Stomach (tissue), 9 donors: ENCODE results near the gene GANAB. TPM values are rescaled to one million over a fixed set of nuclear protein-coding genes. Genes with fewer than 3 reads are reported as not detected.
A peak's percentile ranks its signal among the peaks of the same experiment; 100 is the strongest.

Experiments used
- DNase-seq, 2 donors: peaks; one replicate each; pipeline versions ENCODE4 v3.0.0 to v3.0.0-alpha.2; 2013 to 2019
- H3K27ac ChIP-seq, 5 donors: fragments of 200-600 bp in 4 of 5; sonication (generic) in 4 of 5; one replicate each; pipeline ENCODE4 v1.5.1; 2013 to 2019; ENCODE audit warnings: mild to moderate bottlenecking in 1 of 5, moderate library complexity in 1 of 5
- H3K27me3 ChIP-seq, 3 donors: fragments of 200-600 bp; sonication (generic); one replicate each; pipeline ENCODE4 v1.5.1; 2017 to 2019; ENCODE audit warnings: mixed run types in 1 of 3
- H3K36me3 ChIP-seq, 4 donors: fragments of 200-600 bp; sonication (generic); 1 replicate in 3 of 4; 2 replicates in 1 of 4; pipeline ENCODE4 v1.5.1; 2016 to 2019
- H3K4me1 ChIP-seq, 4 donors: fragments of 200-600 bp; sonication (generic); one replicate each; pipeline ENCODE4 v1.5.1; 2016 to 2019
- H3K4me3 ChIP-seq, 4 donors: fragments of 200-600 bp; sonication (generic) in 3 of 4; one replicate each; pipeline ENCODE4 v1.5.1; 2016 to 2019; ENCODE audit warnings: mild to moderate bottlenecking in 1 of 4
- H3K9me3 ChIP-seq, 4 donors: fragments of 200-600 bp; sonication (generic); one replicate each; pipeline ENCODE4 v1.5.1; 2016 to 2019
- CTCF ChIP-seq, 7 experiments: fragments of 450-650 bp in 4 of 7; fragments of 200-600 bp in 3 of 7; sonication (generic) in 3 of 7; IDR thresholded peaks; one replicate each; pipeline ENCODE4 v1.5.1; 2016 to 2019; ENCODE audit warnings: antibody characterized with exemption in 7 of 7, control low read depth in 2 of 7, mild to moderate bottlenecking in 1 of 7
- EP300 ChIP-seq: sonication (generic); formaldehyde crosslinking; IDR thresholded peaks from one replicate; pipeline ENCODE4 v1.6.1; 2017; ENCODE audit warnings: antibody characterized with exemption
- POLR2A ChIP-seq, 4 donors: fragments of 450-650 bp; IDR thresholded peaks; one replicate each; pipeline ENCODE4 v1.6.1; 2016; ENCODE audit warnings: antibody characterized with exemption in 4 of 4, control low read depth in 2 of 4, mild to moderate bottlenecking in 1 of 4, moderate library complexity in 1 of 4
- POLR2AphosphoS5 ChIP-seq, 3 donors: sonication (generic); formaldehyde crosslinking; IDR thresholded peaks; one replicate each; pipeline ENCODE4 v1.6.1; 2016; ENCODE audit warnings: antibody characterized with exemption in 3 of 3
- WGBS, 5 donors: extraction: QIAGEN DNeasy Blood & Tissue Kit in 3 of 5; methylation state at CpG; one replicate each; pipeline versions ENCODE4 v1.1.5 to v1.1.7; 2013 to 2018; 5-methylcytosine and 5-hydroxymethylcytosine counted together
- intact Hi-C: fragments of 100-400 bp; cut with DNase I; formaldehyde crosslinking; loops from one replicate; pipeline ENCODE4 v1.15.1; 2023; ENCODE audit warnings: low total_unique reads
- polyA plus RNA-seq, 3 donors: library from polyadenylated mRNA; stranded (reverse); fragments of 200-250 nt; gene quantifications; one replicate each; pipeline ENCODE4 v1.2.3, GENCODE V29; 2013
- total RNA-seq, 5 donors: library from RNA; depleted of rRNA; stranded (reverse); fragments of >200 nt; gene quantifications; one replicate each; pipeline versions ENCODE4 v1.1.0 to v1.2.3, GENCODE V29; 2014 to 2016
- donor health status: healthy with polysubstance abuse.
- donor health status: Bipolar disorder and iron deficiency.
- donor health status: healthy.

The GANAB gene
- total and polyA plus RNA-seq, 8 donors, result 21.4 to 155 (median 75.1) TPM

DNA sequence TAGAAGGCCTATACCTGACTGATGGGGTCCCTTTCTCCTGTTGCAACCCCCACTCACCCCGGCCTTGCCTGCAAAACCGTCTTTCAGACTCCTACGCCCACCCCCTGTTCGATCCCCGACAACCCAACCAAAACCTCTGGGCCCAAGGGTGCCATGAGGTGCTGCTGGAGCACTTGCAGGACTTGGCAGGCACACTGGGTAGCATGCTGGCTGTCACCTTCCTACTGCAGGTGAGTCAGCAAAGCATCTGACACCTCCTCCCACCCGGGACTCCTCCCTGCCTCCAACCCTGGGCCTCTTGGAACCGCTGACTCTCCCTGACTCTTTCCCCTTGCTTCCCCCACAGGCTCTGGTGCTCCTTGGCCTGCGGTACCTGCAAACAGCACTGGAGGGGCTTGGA, 32.1 kb downstream of the GANAB start:
- Histone ChIP-seq H3K36me3 (peaks cover 13 to 56% (median 46%) of the 10 kb centered on the region in 4 donors), H3K4me1 (peaks cover 20 to 36% (median 28%) of the 10 kb centered on the region in 4 donors), H3K9me3 (no peaks in the 10 kb centered on the region), H3K4me3 (no peak overlapping the region), H3K27me3 (no peaks in the 10 kb centered on the region), H3K27ac (peak overlapping the region in 4 of 5 donors; percentile 95 to 97 (median 96))
- peak; percentile 56 to 65 for DNase-seq
- intact Hi-C loops, result no loop called here
- TF ChIP-seq CTCF (IDR thresholded peaks at IDR 0.05), result no peak
- peak in 1 of 3 donors; percentile 23 for TF ChIP-seq POLR2AphosphoS5 (IDR thresholded peaks at IDR 0.05)
- WGBS, 5 donors, result 61 to 74% (median 65%) methylated on average over 7 to 8 of the region's 8 CpGs

DNA sequence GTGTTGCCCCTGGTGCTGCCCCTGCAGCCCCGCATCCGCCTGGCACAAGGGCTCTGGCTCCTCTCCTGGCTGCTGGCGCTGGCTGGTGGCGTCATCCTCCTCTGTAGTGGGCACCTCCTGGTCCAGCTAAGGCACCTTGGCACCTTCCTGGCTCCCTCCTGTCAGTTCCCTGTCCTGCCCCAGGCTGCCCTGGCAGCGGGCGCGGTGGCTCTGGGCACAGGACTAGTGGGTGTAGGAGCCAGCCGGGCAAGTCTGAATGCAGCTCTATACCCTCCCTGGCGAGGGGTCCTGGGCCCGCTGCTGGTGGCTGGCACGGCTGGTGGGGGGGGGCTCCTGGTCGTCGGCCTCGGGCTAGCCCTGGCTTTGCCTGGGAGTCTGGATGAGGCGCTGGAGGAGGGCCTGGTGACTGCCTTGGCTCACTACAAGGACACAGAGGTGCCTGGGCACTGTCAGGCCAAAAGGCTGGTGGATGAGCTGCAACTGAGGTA, 33.1 kb downstream of the GANAB start:
- WGBS, 5 donors, result 27 to 47% (median 37%) methylated on average over 5 to 15 of the region's 15 CpGs
- DNase-seq, result peak in 1 of 2 donors; percentile 32

DNA sequence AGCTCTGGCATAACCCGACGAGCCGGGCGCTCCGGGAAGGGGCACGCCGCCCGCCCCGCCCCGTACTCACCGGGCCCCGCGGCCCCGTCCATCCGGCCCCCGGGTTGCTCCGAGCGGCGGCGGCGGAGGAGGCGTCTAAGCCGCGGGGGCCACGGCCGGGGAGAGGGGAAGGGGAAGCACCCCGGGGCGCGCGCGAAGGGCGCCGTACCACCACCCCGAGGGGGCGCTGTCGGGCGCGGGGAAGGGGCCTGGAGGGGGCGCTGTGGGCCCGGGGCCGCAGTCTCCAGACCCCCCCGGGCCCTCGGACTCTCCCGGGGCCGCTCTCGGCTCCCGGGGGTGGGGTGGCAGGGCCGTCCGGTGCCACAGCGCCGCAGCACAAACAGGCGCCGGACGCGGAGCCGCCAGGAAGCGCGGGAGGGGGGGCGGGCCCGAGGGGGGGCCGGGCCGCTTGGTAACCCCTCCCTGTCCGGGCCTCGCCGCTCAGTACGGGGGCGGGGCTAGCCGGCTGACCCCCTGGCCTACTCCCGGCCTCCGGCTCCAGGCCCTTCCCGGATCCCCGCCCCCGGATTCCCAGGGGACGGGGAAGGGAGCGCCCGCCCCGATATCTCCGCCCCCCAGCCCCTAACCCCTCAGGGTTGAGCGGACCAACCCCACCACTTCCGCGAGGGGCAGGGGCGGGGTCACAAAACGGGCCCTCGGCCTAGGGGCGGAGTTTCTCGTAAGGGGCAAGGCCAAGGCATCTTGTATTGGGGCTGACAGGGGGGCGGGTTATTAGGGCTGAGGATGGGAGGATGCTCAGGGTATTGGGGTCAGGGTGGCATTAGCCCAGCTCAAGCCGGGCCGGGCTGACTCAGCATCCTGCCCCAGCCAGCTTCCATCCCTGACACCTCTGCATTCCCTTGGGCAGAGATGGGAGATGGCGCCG, 33.8 kb downstream of the GANAB start, which contains the start of the genes EML3 and ROM1:
Gene EML3, minus strand, starts transcription at position 410 of the 925 bp plus-strand sequence. Its CDS starts 318 bp downstream, at position 92.
Gene ROM1, plus strand, starts transcription at position 892 of the 925 bp plus-strand sequence. Its CDS starts 25 bp downstream, at position 917.
- WGBS, 5 donors, result 2 to 12% (median 5%) methylated on average over 11 to 78 of the region's 91 CpGs
- Histone ChIP-seq H3K9me3 (no peaks in the 10 kb centered on the region), H3K27ac (peak within 1 kb of the TSS; percentile 83 to 97 (median 96)), H3K4me3 (peak within 1 kb of the TSS; percentile 75 to 84 (median 76)), H3K27me3 (no peaks in the 10 kb centered on the region), H3K4me1 (peaks cover 20 to 36% (median 28%) of the 10 kb centered on the region in 4 donors), H3K36me3 (peaks cover 13 to 69% (median 57%) of the 10 kb centered on the region in 4 donors)
- DNase-seq, result peak; percentile 86 to 95
- TF ChIP-seq EP300 (no peak), POLR2A (IDR thresholded peaks at IDR 0.05) (no peak), CTCF (IDR thresholded peaks at IDR 0.05) (peak in 5 of 7 experiments; percentile 26 to 99 (median 86)), POLR2AphosphoS5 (IDR thresholded peaks at IDR 0.05) (peak in 2 of 3 donors; percentile 16 to 63)
- intact Hi-C loops, result no loop called here

More for the DNA sequence above, 33.1 kb downstream of the GANAB start:
- Histone ChIP-seq H3K27me3 (no peaks in the 10 kb centered on the region), H3K4me1 (peaks cover 20 to 36% (median 28%) of the 10 kb centered on the region in 4 donors), H3K27ac (peak overlapping the region; percentile 83 to 97 (median 96)), H3K36me3 (peaks cover 13 to 63% (median 51%) of the 10 kb centered on the region in 4 donors), H3K9me3 (no peaks in the 10 kb centered on the region), H3K4me3 (peak overlapping the region; percentile 75 to 84 (median 76))
- TF ChIP-seq POLR2AphosphoS5 (IDR thresholded peaks at IDR 0.05), result no peak
- TF ChIP-seq EP300, result no peak
- TF ChIP-seq CTCF (IDR thresholded peaks at IDR 0.05), result no peak
- TF ChIP-seq POLR2A (IDR thresholded peaks at IDR 0.05), result no peak
- intact Hi-C loops, result no loop called here

DNA sequence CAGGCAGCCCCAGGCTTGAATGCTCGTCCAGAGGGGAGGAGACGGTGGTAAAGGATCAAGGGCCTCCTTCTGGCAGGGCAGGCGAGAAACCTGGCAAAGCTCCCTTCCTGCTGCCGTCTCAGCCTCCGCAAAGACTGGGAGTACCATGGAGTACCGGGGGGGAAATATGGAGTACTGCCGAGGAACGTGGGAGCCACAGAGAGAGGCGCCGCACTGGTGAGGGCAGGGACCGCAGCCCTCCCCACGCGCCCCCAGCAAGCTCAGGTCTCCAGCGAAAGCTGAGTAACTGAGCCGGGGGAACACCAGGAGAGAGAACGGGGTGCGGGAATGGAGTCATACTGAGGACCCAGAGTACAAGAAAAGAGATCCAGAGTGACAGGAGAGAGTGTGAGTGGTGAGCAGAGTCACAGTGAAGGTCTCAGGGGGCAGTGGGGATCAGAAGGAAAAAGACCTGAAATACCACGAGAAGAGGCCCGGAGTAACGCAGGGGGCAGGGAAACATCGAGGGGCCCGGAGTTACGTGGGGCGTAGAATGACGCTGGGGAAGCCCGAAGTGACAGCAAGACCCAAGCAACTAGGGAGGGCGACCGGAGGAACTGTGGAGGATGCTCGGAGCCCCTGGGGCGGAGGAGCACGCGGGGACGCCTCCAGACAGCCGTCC, 34.6 kb downstream of the GANAB start:
- H3K27ac ChIP-seq, result peak overlapping the region; percentile 83 to 97 (median 96)
- H3K9me3 ChIP-seq, result no peaks in the 10 kb centered on the region
- whole genome bisulfite sequencing, 5 donors, result 0 to 1% (median 1%) methylated on average over 26 to 34 of the region's 34 CpGs
- peak overlapping the region; percentile 75 to 84 (median 76) for H3K4me3 ChIP-seq
- TF ChIP-seq EP300 (no peak), POLR2AphosphoS5 (IDR thresholded peaks at IDR 0.05) (no peak)
- H3K4me1 ChIP-seq, result peaks cover 20 to 39% (median 28%) of the 10 kb centered on the region in 4 donors
- DNase-seq, result peak; percentile 57 to 83
- H3K27me3 ChIP-seq, result no peaks in the 10 kb centered on the region
- intact Hi-C loops, result no loop called here
- peaks cover 13 to 69% (median 57%) of the 10 kb centered on the region in 4 donors for H3K36me3 ChIP-seq
